HFFc6 (cell line): ENCODE measurements around the gene MORC1. TPM values are rescaled to one million over a fixed set of nuclear protein-coding genes. Genes with fewer than 3 reads are reported as not detected.

ENCODE experiments used
- DNase-seq: peaks from one replicate; pipeline ENCODE4 v3.0.0-alpha.2; 2018
- H3K27ac Mint-ChIP-seq: 2 replicates; pipeline ENCODE4 v1.8.0; 2020; ENCODE audit warnings: mild to moderate bottlenecking, mixed read lengths
- H3K27me3 Mint-ChIP-seq: 2 replicates; pipeline ENCODE4 v1.8.0; 2021; ENCODE audit warnings: mild to moderate bottlenecking, moderate library complexity, mixed read lengths; ENCODE audit not compliant: insufficient read depth
- H3K36me3 Mint-ChIP-seq: 2 replicates; pipeline ENCODE4 v1.8.0; 2021; ENCODE audit warnings: low read depth, mixed read lengths
- H3K4me1 Mint-ChIP-seq: 2 replicates; pipeline ENCODE4 v1.8.0; 2020; ENCODE audit warnings: low read depth, mixed read lengths
- H3K4me3 Mint-ChIP-seq: 2 replicates; pipeline ENCODE4 v1.8.0; 2020; ENCODE audit warnings: mild to moderate bottlenecking, moderate library complexity, mixed read lengths
- H3K9me3 Mint-ChIP-seq: 2 replicates; pipeline ENCODE4 v1.8.0; 2020; ENCODE audit warnings: mild to moderate bottlenecking, mixed read lengths
- CTCF ChIP-seq: fragments of 200-600 bp; sonication (generic); IDR thresholded peaks from 2 replicates; pipeline ENCODE4 v1.5.0; 2021; ENCODE audit warnings: antibody characterized with exemption, mild to moderate bottlenecking
- total RNA-seq, 6 experiments: library from RNA; stranded (reverse); fragmentation: NEBNext Ultra II Directional; extraction: Animal tissue kit (Norgen Biotek cat#: 25700); gene quantifications; 2 replicates in 1 of 6; 3 replicates in 5 of 6; pipeline ENCODE4 v1.2.3, GENCODE V29; 2021

MORC1 gene
- total RNA-seq, 6 experiments from 2014 or later, result not detected

GRCh38 chr3:109021556-109021955, 96.4 kb downstream of the MORC1 start:
- Mint-ChIP-seq H3K4me3 (no peak overlapping the region), H3K27ac (no peak overlapping the region), H3K4me1 (no peaks in the 10 kb centered on the region), H3K27me3 (peaks cover 1% of the 10 kb centered on the region; the same call in 1 of the 2 replicates), H3K9me3 (no peaks in the 10 kb centered on the region), H3K36me3 (no peaks in the 10 kb centered on the region)
- no peak for DNase-seq
- no peak for TF ChIP-seq CTCF

DNA sequence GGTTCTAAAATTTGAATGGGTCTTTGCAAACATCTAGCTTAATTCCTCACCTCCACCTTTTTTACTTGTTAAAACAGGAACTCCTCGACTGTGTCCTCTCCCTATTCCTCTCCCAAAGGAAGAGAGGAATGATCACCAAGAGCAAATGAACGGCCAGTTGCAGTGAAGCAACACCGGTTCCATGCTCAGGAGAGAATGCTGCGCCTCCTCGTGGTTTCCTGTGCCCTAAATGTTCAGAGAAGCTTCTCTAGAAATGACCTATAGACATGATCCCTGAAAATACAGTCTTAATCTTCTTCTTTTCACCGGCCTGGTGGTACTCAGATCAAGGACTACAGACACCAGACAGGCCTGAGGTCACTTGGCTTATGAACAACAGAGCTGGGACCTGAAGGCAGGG, 99.1 kb downstream of the MORC1 start:
- Mint-ChIP-seq H3K9me3 (no peaks in the 10 kb centered on the region), H3K4me3 (no peak overlapping the region), H3K27me3 (peaks cover 1% of the 10 kb centered on the region; the same call in 1 of the 2 replicates), H3K36me3 (no peaks in the 10 kb centered on the region), H3K4me1 (no peaks in the 10 kb centered on the region), H3K27ac (no peak overlapping the region)
- peak; percentile 52; the same call in 1 of the 2 replicates for TF ChIP-seq CTCF
- DNase-seq, result peak; percentile 17

DNA sequence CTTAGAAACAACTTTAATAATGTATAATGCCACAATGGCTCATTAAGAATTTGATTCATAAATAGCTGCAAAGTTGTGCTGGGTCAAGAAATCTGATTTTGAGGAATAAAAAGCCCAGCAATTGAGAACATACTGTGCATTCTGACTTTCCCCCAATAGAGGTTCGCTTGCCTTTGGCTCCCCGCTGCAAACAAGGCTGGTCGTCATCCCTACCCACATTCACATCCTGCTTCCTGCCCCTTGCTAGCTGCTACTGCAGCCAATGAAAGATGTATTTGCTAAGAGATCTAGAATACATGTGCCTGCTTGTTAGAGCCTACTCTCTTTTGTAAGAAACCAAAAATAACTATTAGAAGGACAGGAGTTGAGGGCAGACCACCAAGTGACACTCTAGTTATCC, 112.5 kb downstream of the MORC1 start:
- Mint-ChIP-seq H3K36me3 (no peaks in the 10 kb centered on the region), H3K27ac (no peak overlapping the region), H3K27me3 (no peaks in the 10 kb centered on the region), H3K9me3 (no peaks in the 10 kb centered on the region), H3K4me3 (no peak overlapping the region), H3K4me1 (no peaks in the 10 kb centered on the region)
- TF ChIP-seq CTCF, result no peak
- DNase-seq, result no peak

DNA sequence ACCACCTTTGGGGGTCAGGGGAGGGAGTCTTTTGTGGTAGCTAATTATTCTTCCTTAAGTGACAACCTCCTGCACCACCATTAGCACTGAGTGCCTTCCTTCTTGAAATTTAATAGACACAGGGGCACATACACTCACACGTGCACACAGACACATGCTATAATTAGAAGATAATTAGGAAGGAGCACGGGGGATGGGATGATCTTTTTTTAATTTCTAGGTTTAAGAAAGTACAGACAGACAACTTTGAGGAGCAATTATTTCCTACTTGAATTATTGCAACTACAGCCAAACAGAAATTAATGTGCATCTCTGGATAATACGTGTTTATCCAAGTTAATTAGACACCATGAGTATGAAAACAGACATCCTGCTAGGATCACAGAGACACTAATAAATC, 119.5 kb downstream of the MORC1 start:
- H3K27ac Mint-ChIP-seq, result no peak overlapping the region
- H3K36me3 Mint-ChIP-seq, result no peaks in the 10 kb centered on the region
- peaks cover 16% of the 10 kb centered on the region for H3K9me3 Mint-ChIP-seq
- TF ChIP-seq CTCF, result no peak
- no peak for DNase-seq
- H3K4me1 Mint-ChIP-seq, result no peaks in the 10 kb centered on the region
- no peak overlapping the region for H3K4me3 Mint-ChIP-seq
- H3K27me3 Mint-ChIP-seq, result peaks cover 2% of the 10 kb centered on the region; the same call in 1 of the 2 replicates

DNA sequence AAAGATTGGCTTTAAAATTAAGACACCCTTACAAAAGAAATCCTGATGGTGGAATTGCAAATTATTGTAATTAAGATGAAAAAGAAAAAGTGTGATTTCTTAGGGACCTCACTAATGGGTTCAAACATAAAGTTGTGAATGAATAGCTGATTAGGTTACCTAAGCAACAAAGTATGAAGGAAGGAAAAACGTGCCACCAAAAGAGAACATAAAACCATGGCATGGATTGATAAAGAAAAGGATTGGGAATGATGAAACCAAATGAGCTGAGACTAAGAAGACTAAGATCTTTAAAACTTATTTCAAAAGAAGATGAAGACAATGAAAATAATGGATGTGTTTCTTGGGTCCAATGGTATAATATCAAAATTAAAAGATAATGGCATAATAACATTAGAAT, 132.1 kb downstream of the MORC1 start:
- Mint-ChIP-seq H3K4me1 (no peaks in the 10 kb centered on the region), H3K27ac (no peak overlapping the region), H3K27me3 (no peaks in the 10 kb centered on the region; the same call in none of the 2 replicates), H3K9me3 (peaks cover 18% of the 10 kb centered on the region), H3K36me3 (no peaks in the 10 kb centered on the region), H3K4me3 (no peak overlapping the region)
- no peak for TF ChIP-seq CTCF
- DNase-seq, result no peak

DNA sequence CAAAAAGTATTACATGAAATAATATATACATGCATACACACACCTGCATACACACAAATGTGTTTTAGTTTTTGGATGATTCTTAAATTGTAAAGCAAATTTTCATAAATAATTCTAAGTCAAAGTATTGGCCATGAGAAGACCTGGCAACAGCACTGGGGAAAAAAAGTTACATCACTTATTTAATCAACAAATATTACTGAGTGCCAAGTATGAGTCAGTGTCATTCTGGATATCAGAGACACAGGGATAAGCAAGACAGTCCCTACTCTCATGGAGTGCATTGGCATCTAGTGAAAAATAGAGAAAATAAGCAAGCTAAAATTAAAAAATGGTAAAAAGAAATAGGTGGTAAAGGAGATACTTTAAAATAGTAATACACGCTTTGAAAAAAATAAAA, 134.9 kb downstream of the MORC1 start:
- Mint-ChIP-seq H3K9me3 (peaks cover 26% of the 10 kb centered on the region), H3K27ac (no peak overlapping the region), H3K4me1 (no peaks in the 10 kb centered on the region), H3K36me3 (no peaks in the 10 kb centered on the region), H3K27me3 (no peaks in the 10 kb centered on the region; the same call in 1 of the 2 replicates), H3K4me3 (no peak overlapping the region)
- DNase-seq, result no peak
- no peak for TF ChIP-seq CTCF
